Measurements from ENCODE around the gene FRMD4A. TPM values are rescaled to one million over a fixed set of nuclear protein-coding genes. Genes with fewer than 3 reads are reported as not detected.

The FRMD4A gene
- total RNA-seq, 2 donors from 2014 or later, result 22.3 to 22.4 TPM

DNA sequence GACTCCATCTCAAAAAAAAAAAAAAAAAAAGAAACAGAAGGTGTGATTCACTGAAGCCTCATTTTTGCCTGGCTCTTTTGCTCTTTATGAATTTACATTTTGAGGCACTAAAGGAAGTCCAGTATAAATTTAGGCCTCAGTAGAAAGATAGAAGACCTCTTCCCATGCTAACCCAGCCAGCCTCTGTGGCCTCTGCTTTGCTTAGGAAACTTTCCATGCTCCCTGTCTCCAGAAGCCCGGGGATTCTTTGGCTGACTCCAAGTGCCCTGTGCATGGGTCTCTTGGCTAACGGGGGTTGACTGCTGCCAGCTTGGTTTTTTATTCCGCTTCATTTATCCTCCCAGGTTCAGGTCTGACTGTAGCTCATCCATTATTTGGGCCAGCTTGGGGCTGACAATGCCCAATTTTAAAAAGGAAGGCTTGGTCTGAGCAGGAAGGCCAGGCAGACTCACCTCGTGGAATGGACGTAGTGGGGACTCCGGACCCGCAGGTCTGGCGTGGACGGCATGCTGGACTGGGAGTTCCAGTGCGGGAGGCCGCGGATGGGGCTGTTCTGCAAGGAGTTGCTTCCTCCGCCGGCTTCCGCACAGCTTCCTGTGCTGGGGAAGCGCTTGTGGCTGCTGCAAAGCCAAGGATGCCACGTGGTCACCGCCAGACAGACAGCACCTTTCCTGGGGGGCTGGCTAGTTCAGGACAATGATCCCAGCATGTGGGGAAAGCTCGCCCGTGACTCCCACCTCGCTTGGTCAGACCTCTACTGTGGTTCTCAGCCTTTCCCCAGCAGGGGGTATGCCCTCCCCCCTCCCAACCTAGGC lies 671.6 kb downstream of the FRMD4A start:
- H3K9me3 Mint-ChIP-seq, result no peaks in the 10 kb centered on the region
- no peaks in the 10 kb centered on the region for H3K27me3 Mint-ChIP-seq (ENCODE audit: insufficient read depth)
- peaks cover 12% of the 10 kb centered on the region for H3K36me3 ChIP-seq (ENCODE audit: control insufficient read depth, insufficient read depth, low read length)
- H3K4me1 ChIP-seq (ENCODE audit: control insufficient read depth, insufficient read depth, low read length), result peaks cover 9% of the 10 kb centered on the region
- peak overlapping the region; percentile 79 for H3K27ac Mint-ChIP-seq
- TF ChIP-seq, protein P1, sequence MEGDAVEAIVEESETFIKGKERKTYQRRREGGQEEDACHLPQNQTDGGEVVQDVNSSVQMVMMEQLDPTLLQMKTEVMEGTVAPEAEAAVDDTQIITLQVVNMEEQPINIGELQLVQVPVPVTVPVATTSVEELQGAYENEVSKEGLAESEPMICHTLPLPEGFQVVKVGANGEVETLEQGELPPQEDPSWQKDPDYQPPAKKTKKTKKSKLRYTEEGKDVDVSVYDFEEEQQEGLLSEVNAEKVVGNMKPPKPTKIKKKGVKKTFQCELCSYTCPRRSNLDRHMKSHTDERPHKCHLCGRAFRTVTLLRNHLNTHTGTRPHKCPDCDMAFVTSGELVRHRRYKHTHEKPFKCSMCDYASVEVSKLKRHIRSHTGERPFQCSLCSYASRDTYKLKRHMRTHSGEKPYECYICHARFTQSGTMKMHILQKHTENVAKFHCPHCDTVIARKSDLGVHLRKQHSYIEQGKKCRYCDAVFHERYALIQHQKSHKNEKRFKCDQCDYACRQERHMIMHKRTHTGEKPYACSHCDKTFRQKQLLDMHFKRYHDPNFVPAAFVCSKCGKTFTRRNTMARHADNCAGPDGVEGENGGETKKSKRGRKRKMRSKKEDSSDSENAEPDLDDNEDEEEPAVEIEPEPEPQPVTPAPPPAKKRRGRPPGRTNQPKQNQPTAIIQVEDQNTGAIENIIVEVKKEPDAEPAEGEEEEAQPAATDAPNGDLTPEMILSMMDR (conservative IDR thresholded peaks at IDR 0.05), result no peak
- no peaks in the 10 kb centered on the region for H3K27me3 ChIP-seq (ENCODE audit: control insufficient read depth, insufficient read depth, low read length, poor library complexity, severe bottlenecking)
- peaks cover 23% of the 10 kb centered on the region for H3K36me3 Mint-ChIP-seq (ENCODE audit: low read depth)
- DNase-seq, result peak; percentile 53
- peaks cover 24% of the 10 kb centered on the region for H3K4me1 Mint-ChIP-seq
- H3K4me3 ChIP-seq (ENCODE audit: low read length), result no peak overlapping the region
- WGBS, 2 experiments (ENCODE audit: insufficient coverage in 1 of 2, insufficient read length in 1 of 2), result 90 to 94% methylated on average over 21 of the region's 21 CpGs
- H3K9me3 ChIP-seq (ENCODE audit: control insufficient read depth, low read length), result no peaks in the 10 kb centered on the region
- peak overlapping the region; percentile 12 for H3K9ac ChIP-seq (ENCODE audit: extremely low read depth, low read length, poor library complexity, severe bottlenecking)
- H3K27ac ChIP-seq (ENCODE audit: low read depth, low read length), result no peak overlapping the region
- H3K4me3 Mint-ChIP-seq, result no peak overlapping the region

DNA sequence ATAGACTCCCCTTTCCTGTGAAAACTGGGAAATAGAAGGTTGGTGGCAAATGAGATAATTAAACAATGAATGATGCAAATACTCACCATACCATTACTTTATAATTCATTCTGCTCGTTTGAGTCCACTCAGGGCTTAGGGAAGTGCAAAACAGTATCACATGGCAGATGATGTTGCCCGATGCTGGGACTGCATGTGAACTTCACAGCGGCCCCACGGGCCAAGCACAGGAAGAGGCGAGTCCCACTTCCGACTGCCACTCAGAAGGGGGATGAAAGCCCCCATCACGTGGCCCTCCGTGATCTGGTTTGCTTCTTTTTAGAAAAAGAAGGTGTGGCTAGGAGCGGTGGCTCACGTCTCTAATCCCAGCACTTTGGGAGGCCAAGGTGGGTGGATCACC lies 672.5 kb downstream of the FRMD4A start:
- H3K27ac Mint-ChIP-seq, result no peak overlapping the region
- no peak overlapping the region for H3K4me3 Mint-ChIP-seq
- Histone ChIP-seq H3K27ac (ENCODE audit: low read depth, low read length) (no peak overlapping the region), H3K9ac (ENCODE audit: extremely low read depth, low read length, poor library complexity, severe bottlenecking) (no peak overlapping the region), H3K4me1 (ENCODE audit: control insufficient read depth, insufficient read depth, low read length) (peaks cover 9% of the 10 kb centered on the region), H3K9me3 (ENCODE audit: control insufficient read depth, low read length) (no peaks in the 10 kb centered on the region), H3K4me3 (ENCODE audit: low read length) (no peak overlapping the region), H3K27me3 (ENCODE audit: control insufficient read depth, insufficient read depth, low read length, poor library complexity, severe bottlenecking) (no peaks in the 10 kb centered on the region), H3K36me3 (ENCODE audit: control insufficient read depth, insufficient read depth, low read length) (peaks cover 14% of the 10 kb centered on the region)
- peaks cover 22% of the 10 kb centered on the region for H3K4me1 Mint-ChIP-seq
- peaks cover 30% of the 10 kb centered on the region for H3K36me3 Mint-ChIP-seq (ENCODE audit: low read depth)
- no peaks in the 10 kb centered on the region for H3K9me3 Mint-ChIP-seq
- DNase-seq, result no peak
- WGBS, 2 experiments (ENCODE audit: insufficient coverage in 1 of 2, insufficient read length in 1 of 2), result 93 to 99% methylated on average over 10 of the region's 10 CpGs
- TF ChIP-seq, protein P1 (conservative IDR thresholded peaks at IDR 0.05), result no peak
- no peaks in the 10 kb centered on the region for H3K27me3 Mint-ChIP-seq (ENCODE audit: insufficient read depth)

DNA sequence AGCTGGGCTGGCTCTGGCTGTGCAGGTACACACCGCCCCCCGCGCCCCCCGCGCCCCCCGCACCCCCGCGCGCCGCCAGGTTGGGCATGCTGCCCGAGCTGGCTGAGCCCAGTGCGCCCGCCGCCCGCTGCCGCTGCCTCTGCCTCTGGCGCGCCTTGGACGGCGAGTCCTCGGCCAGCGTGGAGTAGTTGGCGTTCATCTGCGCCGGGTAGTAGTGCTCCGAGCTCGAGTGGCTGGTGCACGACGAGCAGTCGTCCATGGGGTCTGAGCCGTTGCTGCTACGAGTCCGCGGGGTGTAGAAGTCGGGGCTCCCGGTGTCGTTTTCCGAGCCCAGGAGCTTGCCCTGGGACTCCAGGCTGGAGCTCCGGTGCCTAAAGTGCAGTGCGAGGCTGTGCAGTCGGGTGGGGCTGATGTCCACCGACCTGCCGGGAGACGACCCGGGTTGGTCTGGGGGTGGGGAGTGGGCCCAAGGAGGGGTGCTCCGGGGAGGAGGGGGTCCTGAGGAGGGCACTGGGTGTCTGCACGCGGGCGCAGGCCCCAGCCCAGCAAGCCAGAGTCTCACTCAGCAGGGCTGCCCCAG lies 673.5 kb downstream of the FRMD4A start:
- 95 to 99% methylated on average over 26 to 49 of the region's 49 CpGs for WGBS, 2 experiments (ENCODE audit: insufficient coverage in 1 of 2, insufficient read length in 1 of 2)
- Histone ChIP-seq H3K9ac (ENCODE audit: extremely low read depth, low read length, poor library complexity, severe bottlenecking) (no peak overlapping the region), H3K27ac (ENCODE audit: low read depth, low read length) (no peak overlapping the region), H3K4me1 (ENCODE audit: control insufficient read depth, insufficient read depth, low read length) (peaks cover 9% of the 10 kb centered on the region), H3K27me3 (ENCODE audit: control insufficient read depth, insufficient read depth, low read length, poor library complexity, severe bottlenecking) (no peaks in the 10 kb centered on the region), H3K36me3 (ENCODE audit: control insufficient read depth, insufficient read depth, low read length) (peaks cover 17% of the 10 kb centered on the region), H3K4me3 (ENCODE audit: low read length) (no peak overlapping the region), H3K9me3 (ENCODE audit: control insufficient read depth, low read length) (no peaks in the 10 kb centered on the region)
- Mint-ChIP-seq H3K9me3 (no peaks in the 10 kb centered on the region), H3K27ac (no peak overlapping the region), H3K4me3 (no peak overlapping the region), H3K36me3 (ENCODE audit: low read depth) (peaks cover 31% of the 10 kb centered on the region), H3K4me1 (peaks cover 28% of the 10 kb centered on the region), H3K27me3 (ENCODE audit: insufficient read depth) (no peaks in the 10 kb centered on the region)
- TF ChIP-seq, protein P1 (conservative IDR thresholded peaks at IDR 0.05), result no peak
- DNase-seq, result no peak

Measured in endodermal cell (in vitro differentiated cells).